Muscle layer of colon (tissue), 2 donors: Measurements from ENCODE around the gene CNGB1.
"Not testable (repeated sequence)": the region's sequence is repeated elsewhere in the genome, so short reads cannot be mapped to it uniquely, and the experiment has no call there.

Source experiments
- H3K27ac ChIP-seq: one replicate; pipeline ENCODE4 v1.7.0; 2013; ENCODE audit warnings: low read depth, mild to moderate bottlenecking, low read length, moderate library complexity
- H3K27me3 ChIP-seq, 2 donors: one replicate each; pipeline ENCODE4 v1.7.0; 2013; ENCODE audit warnings: low read length in 2 of 2, mild to moderate bottlenecking in 2 of 2; ENCODE audit not compliant: insufficient read depth in 2 of 2, control insufficient read depth in 1 of 2
- H3K36me3 ChIP-seq: one replicate; pipeline ENCODE4 v1.7.0; 2013; ENCODE audit warnings: mild to moderate bottlenecking, low read length; ENCODE audit not compliant: insufficient read depth
- H3K4me1 ChIP-seq: one replicate; pipeline ENCODE4 v1.7.0; 2013; ENCODE audit warnings: mild to moderate bottlenecking, low read length; ENCODE audit not compliant: insufficient read depth
- H3K4me3 ChIP-seq, 2 donors: one replicate each; pipeline ENCODE4 v1.7.0; 2013; ENCODE audit warnings: low read length in 2 of 2, low read depth in 1 of 2, mild to moderate bottlenecking in 1 of 2, moderate library complexity in 1 of 2
- H3K9ac ChIP-seq: one replicate; pipeline ENCODE4 v1.7.0; 2013; ENCODE audit warnings: low read length
- H3K9me3 ChIP-seq: one replicate; pipeline ENCODE4 v1.7.0; 2013; ENCODE audit warnings: mild to moderate bottlenecking, low read length
- donor health status: abdominal sarcoma.
- donor health status: Adenocarcinoma of cecum.

CNGB1 gene

GRCh38 chr16:57970970-57971369, at the start of gene CNGB1:
TSS of gene CNGB1 (minus strand) at chr16:57971128. CDS start at chr16:57967286, 3,842 bp downstream.
- Histone ChIP-seq H3K4me1 (peaks cover 1% of the 10 kb centered on the region), H3K27me3 (no peaks in the 10 kb centered on the region), H3K4me3 (no peak within 1 kb of the TSS), H3K9ac (no peak within 1 kb of the TSS), H3K9me3 (no peaks in the 10 kb centered on the region), H3K36me3 (no peaks in the 10 kb centered on the region), H3K27ac (no peak within 1 kb of the TSS)

- Histone ChIP-seq H3K4me1 (peaks cover 55% of the 10 kb centered on the region), H3K9ac (no peak overlapping the region), H3K27ac (no peak overlapping the region), H3K27me3 (no peaks in the 10 kb centered on the region), H3K4me3 (no peak overlapping the region), H3K9me3 (no peaks in the 10 kb centered on the region), H3K36me3 (peaks cover 20% of the 10 kb centered on the region)
These were observed 49.1 kb upstream of the CNGB1 start for GRCh38 chr16:58019866-58020538.

- Histone ChIP-seq H3K4me1 (peaks cover 45% of the 10 kb centered on the region), H3K36me3 (peaks cover 20% of the 10 kb centered on the region), H3K4me3 (no peak overlapping the region), H3K9ac (no peak overlapping the region), H3K27me3 (no peaks in the 10 kb centered on the region), H3K9me3 (no peaks in the 10 kb centered on the region), H3K27ac (no peak overlapping the region)
These were observed 47.9 kb upstream of the CNGB1 start for GRCh38 chr16:58018803-58019202.

- no peak overlapping the region for H3K27ac ChIP-seq
- H3K4me3 ChIP-seq, result no peak overlapping the region
These were observed 46.0 kb upstream of the CNGB1 start for GRCh38 chr16:58016840-58017446.

GRCh38 chr16:58013201-58013956, 42.5 kb upstream of the CNGB1 start:
- H3K9ac ChIP-seq, result no peak overlapping the region
- H3K36me3 ChIP-seq, result peaks cover 31% of the 10 kb centered on the region
- no peak overlapping the region for H3K27ac ChIP-seq
- H3K4me1 ChIP-seq, result peaks cover 10% of the 10 kb centered on the region
- H3K9me3 ChIP-seq, result no peaks in the 10 kb centered on the region
- H3K27me3 ChIP-seq, result no peaks in the 10 kb centered on the region
- H3K4me3 ChIP-seq, result no peak overlapping the region

More at GRCh38 chr16:58016840-58017446, 46.0 kb upstream of the CNGB1 start:
- H3K27me3 ChIP-seq, result no peaks in the 10 kb centered on the region
- no peak overlapping the region for H3K9ac ChIP-seq
- H3K36me3 ChIP-seq, result peaks cover 24% of the 10 kb centered on the region
- no peaks in the 10 kb centered on the region for H3K9me3 ChIP-seq
- peaks cover 27% of the 10 kb centered on the region for H3K4me1 ChIP-seq

GRCh38 chr16:58012481-58012880, 41.6 kb upstream of the CNGB1 start:
- Histone ChIP-seq H3K36me3 (peaks cover 31% of the 10 kb centered on the region), H3K27me3 (no peaks in the 10 kb centered on the region)

GRCh38 chr16:58011652-58012051, 40.7 kb upstream of the CNGB1 start:
- H3K9me3 ChIP-seq, result no peaks in the 10 kb centered on the region
- no peak overlapping the region for H3K4me3 ChIP-seq
- H3K27ac ChIP-seq, result no peak overlapping the region
- no peak overlapping the region for H3K9ac ChIP-seq
- peaks cover 1% of the 10 kb centered on the region for H3K4me1 ChIP-seq
- H3K27me3 ChIP-seq, result no peaks in the 10 kb centered on the region
- H3K36me3 ChIP-seq, result peaks cover 31% of the 10 kb centered on the region

More at GRCh38 chr16:58012481-58012880, 41.6 kb upstream of the CNGB1 start:
- no peak overlapping the region for H3K4me3 ChIP-seq
- no peaks in the 10 kb centered on the region for H3K9me3 ChIP-seq
- H3K9ac ChIP-seq, result no peak overlapping the region
- H3K27ac ChIP-seq, result no peak overlapping the region
- peaks cover 9% of the 10 kb centered on the region for H3K4me1 ChIP-seq

DNA sequence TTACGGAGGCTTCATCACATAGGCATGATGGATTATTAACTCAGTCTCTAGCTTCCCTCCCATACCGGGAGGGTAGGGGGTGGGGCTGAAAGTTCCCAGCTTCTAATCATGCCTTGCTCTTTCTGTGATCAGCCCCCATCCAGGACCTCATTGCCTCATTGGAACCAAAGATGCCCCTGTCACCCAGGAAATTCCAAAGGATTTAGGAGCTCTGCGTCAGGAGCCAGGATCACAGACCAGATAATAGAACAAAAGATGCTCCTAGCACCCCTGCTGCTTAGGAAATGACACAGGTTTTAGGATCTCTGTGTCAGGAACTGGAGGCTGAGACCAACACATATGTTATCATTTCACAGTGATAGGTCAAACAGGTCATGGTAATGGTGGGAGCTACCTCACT, 40.0 kb upstream of the CNGB1 start:
- no peak overlapping the region for H3K27ac ChIP-seq
- no peak overlapping the region for H3K9ac ChIP-seq
- H3K9me3 ChIP-seq, result no peaks in the 10 kb centered on the region
- no peaks in the 10 kb centered on the region for H3K4me1 ChIP-seq
- H3K36me3 ChIP-seq, result peaks cover 31% of the 10 kb centered on the region
- H3K4me3 ChIP-seq, result no peak overlapping the region
- no peaks in the 10 kb centered on the region for H3K27me3 ChIP-seq

GRCh38 chr16:58009856-58010416, 39.0 kb upstream of the CNGB1 start:
- Histone ChIP-seq H3K27me3 (no peaks in the 10 kb centered on the region), H3K4me3 (no peak overlapping the region), H3K9me3 (no peaks in the 10 kb centered on the region), H3K9ac (no peak overlapping the region), H3K36me3 (peaks cover 27% of the 10 kb centered on the region), H3K4me1 (no peaks in the 10 kb centered on the region), H3K27ac (no peak overlapping the region)

- not testable (repeated sequence) for H3K4me3 ChIP-seq, H3K4me1 ChIP-seq, H3K9ac ChIP-seq, H3K27ac ChIP-seq, H3K36me3 ChIP-seq, H3K27me3 ChIP-seq, H3K9me3 ChIP-seq
These were observed 33.8 kb upstream of the CNGB1 start for GRCh38 chr16:58004736-58005135.

- H3K27ac ChIP-seq, result no peak overlapping the region
- H3K4me1 ChIP-seq, result peaks cover 12% of the 10 kb centered on the region
- H3K9me3 ChIP-seq, result no peaks in the 10 kb centered on the region
- no peaks in the 10 kb centered on the region for H3K36me3 ChIP-seq
- no peaks in the 10 kb centered on the region for H3K27me3 ChIP-seq
- no peak overlapping the region for H3K4me3 ChIP-seq
- no peak overlapping the region for H3K9ac ChIP-seq
These were observed 32.0 kb upstream of the CNGB1 start for GRCh38 chr16:58002936-58003335.
